ENCODE results near the gene WBP11. TPM values are rescaled to one million over a fixed set of nuclear protein-coding genes. Genes with fewer than 3 reads are reported as not detected.

The WBP11 gene
- total and polyA plus RNA-seq, 2 of the 13 experiments (the other 11 are each of a cell fraction or from before 2014, with no cell fraction given) = 7.6 to 31.0 TPM

GRCh38 chr12:14827043-14827442, 23.8 kb upstream of the WBP11 start (continued):
- no peak for TF ChIP-seq NR0B2 (CRISPR knock-in tag; IDR thresholded peaks at IDR 0.05)
- TF ChIP-seq RARG (CRISPR knock-in tag; IDR thresholded peaks at IDR 0.05; ENCODE audit: low read depth) = no peak
- no peak for TF ChIP-seq FOXP4 (CRISPR knock-in tag; IDR thresholded peaks at IDR 0.05)
- TF ChIP-seq SCMH1 (CRISPR knock-in tag; IDR thresholded peaks at IDR 0.05; ENCODE audit: borderline replicate concordance) = no peak
- no peak for TF ChIP-seq ZNF563 (CRISPR knock-in tag; IDR thresholded peaks at IDR 0.05)
- TF ChIP-seq THRA (CRISPR knock-in tag; IDR thresholded peaks at IDR 0.05; ENCODE audit: borderline replicate concordance) = no peak
- no peak for TF ChIP-seq YEATS4 (CRISPR knock-in tag; IDR thresholded peaks at IDR 0.05; ENCODE audit: borderline replicate concordance)
- TF ChIP-seq BCL6 (CRISPR knock-in tag; IDR thresholded peaks at IDR 0.05) = no peak
- no peak for TF ChIP-seq EED (CRISPR knock-in tag; IDR thresholded peaks at IDR 0.05)

- Histone ChIP-seq H3K36me3 (replicated peaks in 1 of 2; ENCODE audit: control insufficient read depth in 1 of 2, insufficient read depth in 2 of 2, low read length in 2 of 2) (no peaks in the 10 kb centered on the region), H3K79me2 (ENCODE audit: insufficient read depth, low read length) (no peaks in the 10 kb centered on the region), H3K4me3 (replicated peaks in 1 of 3; ENCODE audit: insufficient read depth in 1 of 3, low read depth in 2 of 3, low read length in 3 of 3) (no peak overlapping the region), H3K4me2 (ENCODE audit: low read depth, low read length) (no peak overlapping the region), H2AFZ (ENCODE audit: low read length) (no peak overlapping the region), H3K9me3 (ENCODE audit: low read length) (no peaks in the 10 kb centered on the region), H3K9ac (ENCODE audit: insufficient read depth, low read depth, low read length) (no peak overlapping the region), H4K20me1 (ENCODE audit: insufficient read depth, low read length) (no peaks in the 10 kb centered on the region), H3K27ac (ENCODE audit: extremely low read length, insufficient read depth, low read length) (no peak overlapping the region), H3K27me3 (ENCODE audit: control insufficient read depth in 1 of 2, insufficient read depth in 2 of 2, low read length in 2 of 2) (no peaks in the 10 kb centered on the region), H3K4me1 (ENCODE audit: insufficient read depth, low read length) (peaks cover 9% of the 10 kb centered on the region)
- ChIA-PET POLR2A (no interaction called here), CTCF (ENCODE audit: low intra/inter-chr PET ratio, low total read pairs) (no interaction called here)
- intact Hi-C loops (cut with micrococcal nuclease; ENCODE audit: unreplicated experiment) = no loop called here
- ATAC-seq (no peak), DNase-seq (ENCODE audit: low spot score) (no peak), FAIRE-seq (no peak)
- WGBS (ENCODE audit: low lambda C conversion rate) = 98% methylated on average over 5 of the region's 5 CpGs
- in situ Hi-C loops (cut with HindIII; ENCODE audit: extremely low pct_ligation_motif_present, low pct_unique_long_range_greater_than_20kb) = no loop called here
- BruUV-seq (replicated peaks) = no TSS peak
- TF ChIP-seq MZF1 (CRISPR knock-in tag; IDR thresholded peaks at IDR 0.05; ENCODE audit: borderline replicate concordance) (no peak), U2AF1 (optimal IDR thresholded peaks at IDR 0.05; ENCODE audit: low read depth, low read length) (no peak), EZH2 (conservative IDR thresholded peaks at IDR 0.05; ENCODE audit: low read depth, low read length) (no peak), ZBTB3 (CRISPR knock-in tag; IDR thresholded peaks at IDR 0.05; ENCODE audit: borderline replicate concordance, low read depth) (no peak), PHF21A (CRISPR knock-in tag; IDR thresholded peaks at IDR 0.05) (no peak), THAP8 (CRISPR knock-in tag; IDR thresholded peaks at IDR 0.05; ENCODE audit: borderline replicate concordance) (no peak), ZNF121 (CRISPR knock-in tag; IDR thresholded peaks at IDR 0.05) (no peak), HNRNPK (IDR thresholded peaks at IDR 0.05; ENCODE audit: low read depth, low read length, poor library complexity, severe bottlenecking) (no peak), ELF1 (CRISPR knock-in tag; IDR thresholded peaks at IDR 0.05) (no peak), POLR2A (IDR thresholded peaks at IDR 0.05; ENCODE audit: insufficient read depth in 1 of 2, low read depth in 2 of 2, low read length in 2 of 2) (no peak)
Measured at GRCh38 chr12:14826491-14826890, 23.2 kb upstream of the WBP11 start.
